Measurements from ENCODE around the gene PNLIPRP2. TPM values are rescaled to one million over a fixed set of nuclear protein-coding genes. Genes with fewer than 3 reads are reported as not detected.

PNLIPRP2 gene
- total RNA-seq, 1 experiment from 2014 or later, result 0.28 TPM

GRCh38 chr10:116634126-116634975 lies 13.6 kb downstream of the PNLIPRP2 start:
- POLR2A ChIA-PET, result no interaction called here
- CTCF ChIA-PET, result no interaction called here
- Mint-ChIP-seq H3K4me1 (no peaks in the 10 kb centered on the region), H3K27me3 (ENCODE audit: low read depth) (no peaks in the 10 kb centered on the region), H3K4me3 (no peak overlapping the region), H3K36me3 (no peaks in the 10 kb centered on the region), H3K9me3 (no peaks in the 10 kb centered on the region), H3K27ac (no peak overlapping the region)
- no peak for DNase-seq (ENCODE audit: low spot score)
- TF ChIP-seq TEAD4 (CRISPR knock-in tag; IDR thresholded peaks at IDR 0.05) (no peak), STAT6 (CRISPR knock-in tag; conservative IDR thresholded peaks at IDR 0.05; ENCODE audit: low read depth) (no peak), SMAD4 (CRISPR knock-in tag; IDR thresholded peaks at IDR 0.05) (no peak), ELF4 (CRISPR knock-in tag; IDR thresholded peaks at IDR 0.05; ENCODE audit: low read depth) (no peak), GTF2I (CRISPR knock-in tag; conservative IDR thresholded peaks at IDR 0.05) (no peak), KAT7 (CRISPR knock-in tag; IDR thresholded peaks at IDR 0.05; ENCODE audit: borderline replicate concordance) (no peak), NFE2L1 (CRISPR knock-in tag; IDR thresholded peaks at IDR 0.05) (no peak), ZSCAN18 (CRISPR knock-in tag; IDR thresholded peaks at IDR 0.05) (no peak)
- no peak for ATAC-seq

GRCh38 chr10:116636385-116636784 lies 15.6 kb downstream of the PNLIPRP2 start:
- ChIA-PET POLR2A (no interaction called here), CTCF (no interaction called here)
- ATAC-seq, result no peak
- no peaks in the 10 kb centered on the region; the same call in 1 of the 2 replicates for H3K27me3 Mint-ChIP-seq (ENCODE audit: low read depth)
- H3K4me1 Mint-ChIP-seq, result no peaks in the 10 kb centered on the region
- no peak overlapping the region for H3K27ac Mint-ChIP-seq
- H3K4me3 Mint-ChIP-seq, result no peak overlapping the region
- TF ChIP-seq ZNF232 (CRISPR knock-in tag; IDR thresholded peaks at IDR 0.05), result no peak
- no peak for TF ChIP-seq ZNF423 (CRISPR knock-in tag; IDR thresholded peaks at IDR 0.05)
- TF ChIP-seq ETV6 (CRISPR knock-in tag; IDR thresholded peaks at IDR 0.05), result no peak
- TF ChIP-seq IRF2 (CRISPR knock-in tag; IDR thresholded peaks at IDR 0.05; ENCODE audit: borderline replicate concordance, low read depth), result no peak
- no peak for TF ChIP-seq ZNF671 (CRISPR knock-in tag; IDR thresholded peaks at IDR 0.05)
- TF ChIP-seq MLX (CRISPR knock-in tag; IDR thresholded peaks at IDR 0.05), result no peak
- H3K36me3 Mint-ChIP-seq, result no peaks in the 10 kb centered on the region
- H3K9me3 Mint-ChIP-seq, result peaks cover 9% of the 10 kb centered on the region
- no peak for DNase-seq (ENCODE audit: low spot score)

- H3K27ac Mint-ChIP-seq, result no peak overlapping the region
- H3K4me1 Mint-ChIP-seq, result no peaks in the 10 kb centered on the region
- no peaks in the 10 kb centered on the region; the same call in 1 of the 2 replicates for H3K27me3 Mint-ChIP-seq (ENCODE audit: low read depth)
- H3K4me3 Mint-ChIP-seq, result no peak overlapping the region
- peak; percentile 68 for TF ChIP-seq USF1 (CRISPR knock-in tag; IDR thresholded peaks at IDR 0.05)
- no peak for TF ChIP-seq AR (CRISPR knock-in tag; IDR thresholded peaks at IDR 0.05)
- peak; percentile 76 for TF ChIP-seq USF2 (CRISPR knock-in tag; IDR thresholded peaks at IDR 0.05)
- ChIA-PET POLR2A (no interaction called here), CTCF (no interaction called here)
- no peak for DNase-seq (ENCODE audit: low spot score)
- ATAC-seq, result peak; percentile 41; the same call in 1 of the 2 replicates
- peaks cover 9% of the 10 kb centered on the region for H3K9me3 Mint-ChIP-seq
- no peaks in the 10 kb centered on the region for H3K36me3 Mint-ChIP-seq
Measured at GRCh38 chr10:116636976-116637375, 16.2 kb downstream of the PNLIPRP2 start.
